ENCODE results near the gene CSK. TPM values are rescaled to one million over a fixed set of nuclear protein-coding genes. Genes with fewer than 3 reads are reported as not detected.
A peak's percentile ranks its signal among the peaks of the same experiment; 100 is the strongest.

CSK gene
- total and polyA plus RNA-seq, 2 of the 8 experiments (the other 6 are each of a cell fraction or from before 2014, with no cell fraction given): 13.7 to 50.2 TPM

DNA sequence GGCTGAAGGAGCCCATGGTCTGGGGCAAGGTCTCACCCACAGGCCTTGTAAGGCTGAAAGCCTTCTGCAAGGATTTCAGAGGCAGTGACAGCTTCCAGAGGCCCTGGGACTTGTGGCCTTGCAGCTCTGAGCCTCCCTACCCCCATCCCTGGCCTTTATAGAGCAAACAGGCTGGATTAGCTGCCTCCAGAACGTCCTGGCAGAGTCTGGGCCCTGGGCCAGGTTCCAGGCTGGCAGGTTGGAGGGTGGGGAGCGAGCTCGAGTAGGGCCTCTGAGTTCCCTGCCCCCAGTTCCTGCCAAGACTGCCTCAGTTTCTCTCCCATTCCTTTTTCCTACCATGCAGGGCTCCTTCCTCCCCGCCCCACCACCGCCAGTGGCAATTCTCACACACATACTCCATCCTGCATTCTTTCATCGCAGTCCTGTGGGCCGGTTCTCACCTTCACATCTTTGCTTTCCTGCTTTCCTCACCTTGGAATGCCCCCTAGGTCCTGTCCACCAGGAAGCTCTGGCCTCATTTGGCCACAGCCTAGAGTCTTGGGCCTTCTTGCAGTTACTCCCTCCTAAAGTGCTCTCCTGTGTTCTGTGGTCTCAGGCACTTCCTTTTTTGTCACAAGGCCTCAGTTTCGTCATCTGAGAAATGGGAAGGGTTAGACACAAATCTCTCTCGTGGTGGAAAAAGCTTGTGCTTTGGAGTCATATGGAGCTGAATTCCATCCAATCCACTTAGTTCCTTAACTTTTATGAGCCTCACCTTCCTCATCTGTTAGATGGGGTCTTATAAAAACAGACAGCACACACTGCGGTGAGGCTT lies 33.4 kb downstream of the CSK start:
- H3K18ac ChIP-seq (ENCODE audit: extremely low read depth, low read length): no peak overlapping the region; the same call in 1 of the 2 replicates
- no peak overlapping the region for H4K91ac ChIP-seq (replicated peaks; ENCODE audit: insufficient read length, low read length)
- H2BK5ac ChIP-seq (ENCODE audit: low read depth, low read length): no peak overlapping the region
- H4K20me1 ChIP-seq (replicated peaks in 1 of 2; ENCODE audit: control insufficient read depth in 1 of 2, insufficient read depth in 2 of 2, low read length in 2 of 2): no peaks in the 10 kb centered on the region
- POLR2A ChIA-PET (ENCODE audit: partially characterized antibody): interaction anchor here (1.1 to 3.1 kb wide), 4 partner anchors 11 to 16 kb away, joined by 3 to 7 read pairs (median 4); partner anchors contain the start of gene CPLX3
- no peak overlapping the region for H2AFZ ChIP-seq (ENCODE audit: low read length)
- H3K79me1 ChIP-seq (ENCODE audit: low read depth, low read length): no peaks in the 10 kb centered on the region
- no peak overlapping the region for H4K8ac ChIP-seq (ENCODE audit: extremely low read depth, insufficient read depth, low read length)
- H2AK5ac ChIP-seq (ENCODE audit: low read depth, low read length): no peak overlapping the region
- TF ChIP-seq KDM1A (IDR thresholded peaks at IDR 0.05; ENCODE audit: borderline replicate concordance, low read length) (0 out of 2 replicates have a peak, but pooled peaks have one; percentile 33), CBX5 (IDR thresholded peaks at IDR 0.05; ENCODE audit: low read depth, low read length) (no peak), ZNF274 (IDR thresholded peaks at IDR 0.05; ENCODE audit: borderline replicate concordance, extremely low read depth, low read length) (no peak), HDAC2 (IDR thresholded peaks at IDR 0.05; ENCODE audit: borderline replicate concordance in 1 of 2, low read depth in 2 of 2, low read length in 2 of 2) (no peak), RFX5 (IDR thresholded peaks at IDR 0.05; ENCODE audit: borderline replicate concordance, low read depth, low read length) (no peak), ATF3 (IDR thresholded peaks at IDR 0.05; ENCODE audit: insufficient read depth, low read depth, low read length) (no peak), CBX8 (IDR thresholded peaks at IDR 0.05; ENCODE audit: borderline replicate concordance, low read depth, low read length) (no peak), KDM4A (IDR thresholded peaks at IDR 0.05; ENCODE audit: low read depth, low read length, severe bottlenecking) (no peak), MAX (IDR thresholded peaks at IDR 0.05) (no peak)
- no peak overlapping the region for H2BK20ac ChIP-seq (ENCODE audit: low read length)
- no peak overlapping the region for H3K56ac ChIP-seq (replicated peaks; ENCODE audit: insufficient read length, low read depth, low read length)
- H3K14ac ChIP-seq (ENCODE audit: insufficient read length): no peak overlapping the region
- no peaks in the 10 kb centered on the region for H3K79me2 ChIP-seq (ENCODE audit: control insufficient read depth in 1 of 2, insufficient read depth in 2 of 2, low read length in 2 of 2)
- 90% methylated on average over 10 of the region's 10 CpGs; no CpG with 5 or more reads in 1 of the 2 experiments for WGBS, 2 experiments (ENCODE audit: extremely low coverage in 1 of 2, insufficient coverage in 1 of 2, insufficient read length in 1 of 2, insufficient replicate concordance in 2 of 2, low coverage in 1 of 2, low lambda C conversion rate in 2 of 2, missing lambda C conversion rate in 1 of 2)
- DNase-seq (ENCODE audit: low read depth in 1 of 2, low spot score in 2 of 2) (no peak), FAIRE-seq (no peak)
- no peaks in the 10 kb centered on the region for H3K23me2 ChIP-seq (ENCODE audit: low read depth, low read length)
- H2BK15ac ChIP-seq (ENCODE audit: low read length): no peak overlapping the region
- no peak overlapping the region for H3K23ac ChIP-seq (ENCODE audit: insufficient read length)
- no peaks in the 10 kb centered on the region for H3K27me3 ChIP-seq (replicated peaks in 1 of 4; ENCODE audit: control insufficient read depth in 3 of 4, extremely low read depth in 1 of 4, insufficient read depth in 3 of 4, low read length in 3 of 4)
- H3K27ac ChIP-seq (ENCODE audit: low read depth, low read length): no peak overlapping the region
- peaks cover 0 to 7% (median 4%) of the 10 kb centered on the region in 4 experiments; a peak in 5 of 7 replicates for H3K4me1 ChIP-seq (replicated peaks in 1 of 4; ENCODE audit: control insufficient read depth in 3 of 4, insufficient read depth in 4 of 4, low read length in 3 of 4)
- no peak overlapping the region for H3K4me2 ChIP-seq (ENCODE audit: insufficient read depth in 1 of 2, low read depth in 2 of 2, low read length in 2 of 2)
- H3K36me3 ChIP-seq (ENCODE audit: control insufficient read depth in 2 of 4, insufficient read depth in 4 of 4, low read length in 3 of 4): no peaks in the 10 kb centered on the region
- no peak overlapping the region for H2BK120ac ChIP-seq (replicated peaks; ENCODE audit: low read depth, low read length)
- H4K5ac ChIP-seq (ENCODE audit: insufficient read length, low read depth, low read length): no peak overlapping the region
- no peak overlapping the region for H3K9ac ChIP-seq (replicated peaks in 1 of 4; ENCODE audit: extremely low read depth in 1 of 4, low read depth in 3 of 4, low read length in 3 of 4)
- H3K4ac ChIP-seq (replicated peaks; ENCODE audit: insufficient read length, low read depth, low read length): no peak overlapping the region
- H2BK12ac ChIP-seq (ENCODE audit: low read depth, low read length): no peak overlapping the region
- H3K4me3 ChIP-seq (ENCODE audit: extremely low read depth in 1 of 4, insufficient read depth in 2 of 4, low read depth in 3 of 4, low read length in 4 of 4): no peak overlapping the region
- CTCF ChIA-PET (ENCODE audit: partially characterized antibody): interaction anchor here (0.6 to 6.5 kb wide), 14 partner anchors 9 to 239 kb away, joined by 3 to 64 read pairs (median 4); partner anchors contain the start of gene CPLX3
- H3K9me3 ChIP-seq (ENCODE audit: insufficient read depth in 2 of 2, low read depth in 1 of 2, low read length in 1 of 2): no peaks in the 10 kb centered on the region
